Measurements from ENCODE around the gene PTAFR. TPM values are rescaled to one million over a fixed set of nuclear protein-coding genes. Genes with fewer than 3 reads are reported as not detected.

The PTAFR gene
- total RNA-seq, 1 experiment from 2014 or later, result 1.3 TPM

- H3K4me2 ChIP-seq (ENCODE audit: low read length), result no peak overlapping the region
Observed at GRCh38 chr1:28180306-28181305, 4.1 kb upstream of the PTAFR start.

More at GRCh38 chr1:28180306-28181305, 4.1 kb upstream of the PTAFR start:
- DNase-seq (ENCODE audit: low read depth, low spot score), result no peak
- no peaks in the 10 kb centered on the region for H3K36me3 ChIP-seq (ENCODE audit: control insufficient read depth in 1 of 2, insufficient read depth in 2 of 2, low read length in 2 of 2)
- ChIA-PET RAD21 (ENCODE audit: low non-redundant PET in 1 of 2, low total read pairs in 2 of 2, uncharacterized antibody in 2 of 2, unreplicated experiment in 2 of 2) (no interaction called here), POLR2A (no interaction called here), CTCF (no interaction called here)
- peaks cover 6% of the 10 kb centered on the region in 2 experiments; a peak in 3 of 4 replicates for H3K4me1 ChIP-seq (ENCODE audit: control insufficient read depth in 1 of 2, insufficient read depth in 2 of 2, low read length in 2 of 2)
- H4K20me1 ChIP-seq (ENCODE audit: insufficient read depth), result no peaks in the 10 kb centered on the region
- no peak overlapping the region for H2AFZ ChIP-seq (ENCODE audit: low read depth, low read length, poor library complexity, severe bottlenecking)
- intact Hi-C loops (cut with micrococcal nuclease), result no loop called here
- no peak overlapping the region for H3K4me3 ChIP-seq (replicated peaks in 1 of 2; ENCODE audit: low read depth in 1 of 2, low read length in 2 of 2)
- no peaks in the 10 kb centered on the region for H3K79me2 ChIP-seq (ENCODE audit: insufficient read depth, low read length)
- TF ChIP-seq CBX3 (IDR thresholded peaks at IDR 0.05; ENCODE audit: low read depth), result no peak
- no peak for TF ChIP-seq ZFX (IDR thresholded peaks at IDR 0.05)
- TF ChIP-seq EZH2phosphoT487 (IDR thresholded peaks at IDR 0.05; ENCODE audit: borderline replicate concordance), result no peak
- no peak for TF ChIP-seq RAD21 (IDR thresholded peaks at IDR 0.05; ENCODE audit: low read depth)
- no peak for TF ChIP-seq POLR2A (IDR thresholded peaks at IDR 0.05; ENCODE audit: borderline replicate concordance, extremely low read depth, insufficient read depth, insufficient read length)
- no peak for TF ChIP-seq YY1 (IDR thresholded peaks at IDR 0.05; ENCODE audit: extremely low read depth, insufficient replicate concordance, low read depth, low read length)
- no peak for TF ChIP-seq POLR2AphosphoS5 (IDR thresholded peaks at IDR 0.05; ENCODE audit: low read depth, low read length)
- TF ChIP-seq JUND (IDR thresholded peaks at IDR 0.05), result no peak
- no peak for TF ChIP-seq EGR1 (IDR thresholded peaks at IDR 0.05; ENCODE audit: low read depth)
- no peak for TF ChIP-seq FOSL1 (IDR thresholded peaks at IDR 0.05; ENCODE audit: low read depth)
- TF ChIP-seq, protein P1, sequence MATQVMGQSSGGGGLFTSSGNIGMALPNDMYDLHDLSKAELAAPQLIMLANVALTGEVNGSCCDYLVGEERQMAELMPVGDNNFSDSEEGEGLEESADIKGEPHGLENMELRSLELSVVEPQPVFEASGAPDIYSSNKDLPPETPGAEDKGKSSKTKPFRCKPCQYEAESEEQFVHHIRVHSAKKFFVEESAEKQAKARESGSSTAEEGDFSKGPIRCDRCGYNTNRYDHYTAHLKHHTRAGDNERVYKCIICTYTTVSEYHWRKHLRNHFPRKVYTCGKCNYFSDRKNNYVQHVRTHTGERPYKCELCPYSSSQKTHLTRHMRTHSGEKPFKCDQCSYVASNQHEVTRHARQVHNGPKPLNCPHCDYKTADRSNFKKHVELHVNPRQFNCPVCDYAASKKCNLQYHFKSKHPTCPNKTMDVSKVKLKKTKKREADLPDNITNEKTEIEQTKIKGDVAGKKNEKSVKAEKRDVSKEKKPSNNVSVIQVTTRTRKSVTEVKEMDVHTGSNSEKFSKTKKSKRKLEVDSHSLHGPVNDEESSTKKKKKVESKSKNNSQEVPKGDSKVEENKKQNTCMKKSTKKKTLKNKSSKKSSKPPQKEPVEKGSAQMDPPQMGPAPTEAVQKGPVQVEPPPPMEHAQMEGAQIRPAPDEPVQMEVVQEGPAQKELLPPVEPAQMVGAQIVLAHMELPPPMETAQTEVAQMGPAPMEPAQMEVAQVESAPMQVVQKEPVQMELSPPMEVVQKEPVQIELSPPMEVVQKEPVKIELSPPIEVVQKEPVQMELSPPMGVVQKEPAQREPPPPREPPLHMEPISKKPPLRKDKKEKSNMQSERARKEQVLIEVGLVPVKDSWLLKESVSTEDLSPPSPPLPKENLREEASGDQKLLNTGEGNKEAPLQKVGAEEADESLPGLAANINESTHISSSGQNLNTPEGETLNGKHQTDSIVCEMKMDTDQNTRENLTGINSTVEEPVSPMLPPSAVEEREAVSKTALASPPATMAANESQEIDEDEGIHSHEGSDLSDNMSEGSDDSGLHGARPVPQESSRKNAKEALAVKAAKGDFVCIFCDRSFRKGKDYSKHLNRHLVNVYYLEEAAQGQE (IDR thresholded peaks at IDR 0.05; ENCODE audit: low read depth), result no peak
- no peak for TF ChIP-seq ELF1 (IDR thresholded peaks at IDR 0.05; ENCODE audit: borderline replicate concordance, low read depth)
- no peak for TF ChIP-seq CTCF (IDR thresholded peaks at IDR 0.05 in 2 of 3, conservative IDR thresholded peaks at IDR 0.05 in 1 of 3; ENCODE audit: borderline replicate concordance in 1 of 3, insufficient read depth in 1 of 3, low read depth in 2 of 3, low read length in 2 of 3)
- TF ChIP-seq SP1 (IDR thresholded peaks at IDR 0.05; ENCODE audit: low read depth), result no peak
- no peak for TF ChIP-seq TCF7L2 (IDR thresholded peaks at IDR 0.05; ENCODE audit: borderline replicate concordance, extremely low read depth, insufficient read depth, insufficient read length)
- no peak for TF ChIP-seq EZH2 (IDR thresholded peaks at IDR 0.05)
- TF ChIP-seq ATF3 (IDR thresholded peaks at IDR 0.05), result no peak
- TF ChIP-seq SIN3A (IDR thresholded peaks at IDR 0.05; ENCODE audit: low read depth), result no peak
- TF ChIP-seq CEBPB (IDR thresholded peaks at IDR 0.05; ENCODE audit: low read depth), result no peak
- no peak overlapping the region for H3K27ac ChIP-seq (ENCODE audit: low read depth, low read length)
- no peaks in the 10 kb centered on the region for H3K9me3 ChIP-seq (ENCODE audit: control insufficient read depth in 1 of 2, insufficient read depth in 1 of 2, low read depth in 1 of 2, low read length in 2 of 2)
- no peak for ATAC-seq
- H3K9ac ChIP-seq (ENCODE audit: low read length), result no peak overlapping the region
- no TSS peak for BruUV-seq (replicated peaks)
- no peaks in the 10 kb centered on the region for H3K9me2 ChIP-seq (ENCODE audit: insufficient read depth)
- H3K27me3 ChIP-seq (ENCODE audit: insufficient read depth, low read length), result no peaks in the 10 kb centered on the region

Data from HCT116 (cell line).